IMR-90 (cell line): ENCODE results near the gene RBBP7. TPM values are rescaled to one million over a fixed set of nuclear protein-coding genes. Genes with fewer than 3 reads are reported as not detected.

Experiments
- ATAC-seq: fragments of 200-7000 bp; cut with Tn5 transposase; 2 replicates; pipeline ENCODE4 v1.9.1; 2020; ENCODE audit warnings: low read depth, mild to moderate bottlenecking, moderate library complexity
- BruUV-seq: library from RNA; stranded (reverse); fragments of 400-500 nt; replicated peaks from 2 replicates; lab custom pipeline; 2021; lab: Mats Ljungman, UMichigan
- CTCF ChIA-PET: fragments of 300-600 bp; formaldehyde crosslinking; extraction: SDS; loops from one replicate; lab custom pipeline; 2021; ENCODE audit warnings: antibody characterized with exemption; lab: Yijun Ruan, JAX
- POLR2A ChIA-PET: fragments of 300-600 bp; sonication (Branson Sonifier 250); formaldehyde crosslinking; loops from one replicate; lab custom pipeline; 2022; ENCODE audit warnings: antibody characterized with exemption; ENCODE audit not compliant: unreplicated experiment; lab: Charles Lee
- DNase-seq: peaks from one replicate; pipeline ENCODE4 v3.0.0; 2013
- H2AFZ ChIP-seq: replicated peaks from 2 replicates; pipeline ENCODE3; 2013; ENCODE audit warnings: low read length, mild to moderate bottlenecking; ENCODE audit not compliant: poor library complexity
- H2AK5ac ChIP-seq: 2 replicates; pipeline ENCODE4 v1.6.1; 2013; ENCODE audit warnings: low read depth, low read length, inconsistent platforms
- H2AK9ac ChIP-seq: replicated peaks from 2 replicates; pipeline ENCODE3; 2013; ENCODE audit warnings: mild to moderate bottlenecking, low read depth, low read length, moderate library complexity; ENCODE audit not compliant: poor library complexity
- H2BK120ac ChIP-seq: 2 replicates; pipeline ENCODE4 v1.6.1; 2013; ENCODE audit warnings: low read depth, low read length, inconsistent platforms
- H2BK15ac ChIP-seq: 3 replicates; pipeline ENCODE4 v1.6.1; 2013; ENCODE audit warnings: low read depth, low read length, inconsistent platforms
- H2BK20ac ChIP-seq: 2 replicates; pipeline ENCODE4 v1.6.1; 2013; ENCODE audit warnings: low read depth, mild to moderate bottlenecking, inconsistent platforms, low read length, moderate library complexity
- H2BK5ac ChIP-seq: 2 replicates; pipeline ENCODE4 v1.6.1; 2013; ENCODE audit warnings: mild to moderate bottlenecking, low read depth, low read length, inconsistent platforms; ENCODE audit not compliant: poor library complexity, severe bottlenecking
- H3K14ac ChIP-seq: replicated peaks from 2 replicates; pipeline ENCODE4 v1.6.1; 2013; ENCODE audit warnings: low read depth, low read length, inconsistent platforms
- H3K18ac ChIP-seq: 2 replicates; pipeline ENCODE4 v1.6.1; 2013; ENCODE audit warnings: low read depth, low read length, control low read depth
- H3K23ac ChIP-seq: 2 replicates; pipeline ENCODE4 v1.6.1; 2013; ENCODE audit warnings: low read depth, low read length, inconsistent platforms
- H3K27ac ChIP-seq: 2 replicates; pipeline ENCODE4 v1.5.1; 2013; ENCODE audit warnings: mild to moderate bottlenecking, control low read depth, low read length; ENCODE audit not compliant: insufficient read depth
- H3K27me3 ChIP-seq: 2 replicates; pipeline ENCODE4 v1.6.1; 2013; ENCODE audit warnings: low read length; ENCODE audit not compliant: control insufficient read depth, insufficient read depth
- H3K36me3 ChIP-seq: 2 replicates; pipeline ENCODE4 v1.6.1; 2013; ENCODE audit warnings: low read length, mixed read lengths; ENCODE audit not compliant: control insufficient read depth, insufficient read depth
- H3K4ac ChIP-seq: 2 replicates; pipeline ENCODE4 v1.6.1; 2013; ENCODE audit warnings: low read depth, low read length, inconsistent platforms
- H3K4me1 ChIP-seq: 2 replicates; pipeline ENCODE4 v1.6.1; 2013; ENCODE audit warnings: low read length, mixed read lengths; ENCODE audit not compliant: control insufficient read depth, insufficient read depth
- H3K4me2 ChIP-seq: 2 replicates; pipeline ENCODE4 v1.6.1; 2013; ENCODE audit warnings: low read depth, mild to moderate bottlenecking, control low read depth, low read length, moderate library complexity
- H3K4me3 ChIP-seq: 2 replicates; pipeline ENCODE4 v1.5.1; 2013; ENCODE audit warnings: low read depth, mild to moderate bottlenecking, control low read depth, low read length, moderate library complexity; ENCODE audit not compliant: insufficient read depth
- H3K56ac ChIP-seq: 2 replicates; pipeline ENCODE4 v1.6.1; 2013; ENCODE audit warnings: low read length, inconsistent platforms; ENCODE audit not compliant: insufficient read depth; ENCODE audit errors: extremely low read depth
- H3K79me1 ChIP-seq, 2 experiments: 2 replicates each; pipeline ENCODE4 v1.6.1; 2013; ENCODE audit warnings: low read length in 2 of 2, inconsistent platforms in 1 of 2, low read depth in 1 of 2
- H3K9ac ChIP-seq: 2 replicates; pipeline ENCODE4 v1.6.1; 2013; ENCODE audit warnings: low read depth, low read length, control low read depth
- H3K9me1 ChIP-seq: 2 replicates; pipeline ENCODE4 v1.6.1; 2013; ENCODE audit warnings: low read length, inconsistent platforms; ENCODE audit not compliant: insufficient read depth
- H3K9me3 ChIP-seq: 2 replicates; pipeline ENCODE4 v1.6.1; 2013; ENCODE audit warnings: low read length; ENCODE audit not compliant: control insufficient read depth, insufficient read depth
- H4K20me1 ChIP-seq: 2 replicates; pipeline ENCODE4 v1.6.1; 2013; ENCODE audit warnings: low read length, inconsistent platforms; ENCODE audit not compliant: insufficient read depth
- H4K5ac ChIP-seq: 2 replicates; pipeline ENCODE4 v1.6.1; 2013; ENCODE audit warnings: mild to moderate bottlenecking, low read depth, low read length, control low read depth
- H4K8ac ChIP-seq, 2 experiments: 2 replicates each; pipeline ENCODE4 v1.6.1; 2013; ENCODE audit warnings: low read depth in 2 of 2, low read length in 2 of 2, control low read depth in 1 of 2, inconsistent platforms in 1 of 2
- H4K91ac ChIP-seq: 2 replicates; pipeline ENCODE4 v1.6.1; 2013; ENCODE audit warnings: low read depth, low read length, inconsistent platforms; ENCODE audit not compliant: insufficient read depth
- CTCF ChIP-seq: conservative IDR thresholded peaks from 2 replicates; pipeline ENCODE4 v1.5.1; 2012; ENCODE audit warnings: mild to moderate bottlenecking, low read depth, low read length, improper control_type of control experiment
- ELK1 ChIP-seq: fragments of 150-350 bp; IDR thresholded peaks from 2 replicates; pipeline ENCODE4 v1.6.1; 2016; ENCODE audit warnings: low read depth, mild to moderate bottlenecking, low read length, moderate library complexity, borderline replicate concordance
- WGBS, 2 experiments: methylation state at CpG; one replicate each; pipeline versions ENCODE4 v1.1.5 to v1.1.7; 2013; ENCODE audit warnings: missing lambda C conversion rate in 2 of 2; ENCODE audit not compliant: insufficient read length in 1 of 2; ENCODE audit errors: extremely low coverage in 2 of 2; 5-methylcytosine and 5-hydroxymethylcytosine counted together
- dilution Hi-C: fragments of 300-500 bp; cut with HindIII; formaldehyde crosslinking; loops from one replicate; pipeline ENCODE4 v1.14.3; 2018; ENCODE audit warnings: low sequenced_read_pairs; ENCODE audit not compliant: unreplicated experiment
- in situ Hi-C: fragments of 300-500 bp; cut with MboI; formaldehyde crosslinking; loops from 3 replicates; pipeline ENCODE4 v1.14.3; 2019; ENCODE audit warnings: low sequenced_read_pairs, inconsistent platforms, mixed read lengths
- intact Hi-C: fragments of 100-400 bp; cut with micrococcal nuclease; formaldehyde crosslinking; loops from 2 replicates; pipeline ENCODE4 v1.10.0; 2022
- polyA plus RNA-seq, 3 experiments: library from polyadenylated mRNA; depleted of rRNA; stranded (reverse); fragments of >200 nt; gene quantifications; 2 replicates each; pipeline ENCODE4 v1.2.3, GENCODE V29; 2012; ENCODE audit warnings: low replicate concordance in 1 of 3
- total RNA-seq: library from RNA; depleted of rRNA; stranded (reverse); fragments of >200 nt; gene quantifications from 2 replicates; pipeline ENCODE4 v1.2.3, GENCODE V29; 2012

The RBBP7 gene
- total and polyA plus RNA-seq, 2 of the 4 experiments (the other 2 are of a cell fraction): 147 to 149 TPM

GRCh38 chrX:16853537-16853936, 16.6 kb downstream of the RBBP7 start:
- dilution Hi-C loops: no loop called here
- H3K27ac ChIP-seq: no peak overlapping the region
- no peak overlapping the region for H2AK5ac ChIP-seq
- H3K4ac ChIP-seq: no peak overlapping the region
- no peak overlapping the region for H4K5ac ChIP-seq
- no peak overlapping the region for H3K4me3 ChIP-seq
- peaks cover 2% of the 10 kb centered on the region for H3K9me3 ChIP-seq
- 80% methylated on average over 1 of the region's 3 CpGs; no CpG with 5 or more reads in 1 of the 2 experiments for WGBS, 2 experiments
- TF ChIP-seq ELK1: no peak
- no peak for TF ChIP-seq CTCF
- DNase-seq (peak; percentile 46), ATAC-seq (no peak)
- ChIA-PET POLR2A (no interaction called here), CTCF (interaction anchor here (0.6 kb wide), 1 partner anchor 103 kb away, joined by 3 read pairs; no protein-coding TSS in a partner anchor)
- peaks cover 9 to 20% of the 10 kb centered on the region in 2 experiments; a peak in 2 of 4 replicates for H3K79me1 ChIP-seq
- no peaks in the 10 kb centered on the region for H3K4me1 ChIP-seq
- no peak overlapping the region for H2AK9ac ChIP-seq
- H3K56ac ChIP-seq: no peak overlapping the region
- no TSS peak for BruUV-seq
- H2AFZ ChIP-seq: no peak overlapping the region
- 0 out of 2 replicates have a peak, but pooled peaks cover 3% of the 10 kb centered on the region for H3K9me1 ChIP-seq
- H3K14ac ChIP-seq: no peak overlapping the region
- H3K23ac ChIP-seq: no peak overlapping the region
- H4K8ac ChIP-seq: no peak overlapping the region
- H2BK15ac ChIP-seq: no peak overlapping the region
- intact Hi-C loops: no loop called here
- in situ Hi-C loops: no loop called here
- no peak overlapping the region for H4K91ac ChIP-seq
- no peak overlapping the region for H3K4me2 ChIP-seq
- H3K18ac ChIP-seq: no peak overlapping the region
- peaks cover 11% of the 10 kb centered on the region; the same call in 1 of the 2 replicates for H4K20me1 ChIP-seq
- peaks cover 26% of the 10 kb centered on the region for H3K36me3 ChIP-seq
- no peak overlapping the region for H2BK120ac ChIP-seq
- H2BK20ac ChIP-seq: no peak overlapping the region
- H3K27me3 ChIP-seq: no peaks in the 10 kb centered on the region
- H3K9ac ChIP-seq: no peak overlapping the region
- no peak overlapping the region for H2BK5ac ChIP-seq
